RWPE2 (cell line): Measurements from ENCODE around the gene ABHD8.

Experiments used
- ATAC-seq: fragments of 200-7000 bp; cut with Tn5 transposase; 3 replicates; pipeline ENCODE4 v1.9.1; 2021; ENCODE audit warnings: low read depth
- DNase-seq: peaks from one replicate; pipeline ENCODE4 v3.0.0-alpha.2; 2020; ENCODE audit warnings: low spot score
- H3K27ac ChIP-seq: fragments of 450-650 bp; 2 replicates; pipeline ENCODE4 v1.5.1; 2017; ENCODE audit warnings: mild to moderate bottlenecking; ENCODE audit not compliant: poor library complexity, severe bottlenecking
- H3K27me3 ChIP-seq: fragments of 250-450 bp; sonication (Bioruptor Pico); 2 replicates; pipeline ENCODE4 v1.5.1; 2021; ENCODE audit warnings: mild to moderate bottlenecking, moderate library complexity; ENCODE audit not compliant: insufficient read depth, poor library complexity, severe bottlenecking
- H3K36me3 ChIP-seq: fragments of 250-450 bp; sonication (Bioruptor Pico); 2 replicates; pipeline ENCODE4 v1.5.1; 2020; ENCODE audit warnings: low read depth, mild to moderate bottlenecking, moderate library complexity
- H3K4me1 ChIP-seq: fragments of 250-450 bp; sonication (Bioruptor Pico); 2 replicates; pipeline ENCODE4 v1.5.1; 2021; ENCODE audit warnings: mild to moderate bottlenecking, moderate library complexity; ENCODE audit not compliant: insufficient read depth, poor library complexity, severe bottlenecking
- H3K4me3 ChIP-seq: fragments of 250-450 bp; sonication (Bioruptor Pico); 2 replicates; pipeline ENCODE4 v1.5.1; 2021; ENCODE audit warnings: mild to moderate bottlenecking, moderate library complexity; ENCODE audit not compliant: severe bottlenecking
- H3K9me3 ChIP-seq: fragments of 250-450 bp; sonication (Bioruptor Pico); 2 replicates; pipeline ENCODE4 v1.5.1; 2021; ENCODE audit warnings: mild to moderate bottlenecking, moderate library complexity; ENCODE audit not compliant: severe bottlenecking
- TF ChIP-seq, protein P1 (sequence below): fragments of 450-650 bp; IDR thresholded peaks from one replicate; pipeline ENCODE4 v1.5.1; 2017; ENCODE audit warnings: mild to moderate bottlenecking, moderate library complexity; ENCODE audit not compliant: poor library complexity, severe bottlenecking

The ABHD8 gene

GRCh38 chr19:17260842-17261325, 42.3 kb downstream of the ABHD8 start:
- TF ChIP-seq, protein P1, sequence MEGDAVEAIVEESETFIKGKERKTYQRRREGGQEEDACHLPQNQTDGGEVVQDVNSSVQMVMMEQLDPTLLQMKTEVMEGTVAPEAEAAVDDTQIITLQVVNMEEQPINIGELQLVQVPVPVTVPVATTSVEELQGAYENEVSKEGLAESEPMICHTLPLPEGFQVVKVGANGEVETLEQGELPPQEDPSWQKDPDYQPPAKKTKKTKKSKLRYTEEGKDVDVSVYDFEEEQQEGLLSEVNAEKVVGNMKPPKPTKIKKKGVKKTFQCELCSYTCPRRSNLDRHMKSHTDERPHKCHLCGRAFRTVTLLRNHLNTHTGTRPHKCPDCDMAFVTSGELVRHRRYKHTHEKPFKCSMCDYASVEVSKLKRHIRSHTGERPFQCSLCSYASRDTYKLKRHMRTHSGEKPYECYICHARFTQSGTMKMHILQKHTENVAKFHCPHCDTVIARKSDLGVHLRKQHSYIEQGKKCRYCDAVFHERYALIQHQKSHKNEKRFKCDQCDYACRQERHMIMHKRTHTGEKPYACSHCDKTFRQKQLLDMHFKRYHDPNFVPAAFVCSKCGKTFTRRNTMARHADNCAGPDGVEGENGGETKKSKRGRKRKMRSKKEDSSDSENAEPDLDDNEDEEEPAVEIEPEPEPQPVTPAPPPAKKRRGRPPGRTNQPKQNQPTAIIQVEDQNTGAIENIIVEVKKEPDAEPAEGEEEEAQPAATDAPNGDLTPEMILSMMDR: peak; percentile 95
- no peak for DNase-seq
- Histone ChIP-seq H3K4me3 (no peak overlapping the region), H3K36me3 (no peaks in the 10 kb centered on the region), H3K9me3 (no peaks in the 10 kb centered on the region), H3K27me3 (no peaks in the 10 kb centered on the region), H3K4me1 (no peaks in the 10 kb centered on the region), H3K27ac (no peak overlapping the region)
- peak; percentile 97 for ATAC-seq

DNA sequence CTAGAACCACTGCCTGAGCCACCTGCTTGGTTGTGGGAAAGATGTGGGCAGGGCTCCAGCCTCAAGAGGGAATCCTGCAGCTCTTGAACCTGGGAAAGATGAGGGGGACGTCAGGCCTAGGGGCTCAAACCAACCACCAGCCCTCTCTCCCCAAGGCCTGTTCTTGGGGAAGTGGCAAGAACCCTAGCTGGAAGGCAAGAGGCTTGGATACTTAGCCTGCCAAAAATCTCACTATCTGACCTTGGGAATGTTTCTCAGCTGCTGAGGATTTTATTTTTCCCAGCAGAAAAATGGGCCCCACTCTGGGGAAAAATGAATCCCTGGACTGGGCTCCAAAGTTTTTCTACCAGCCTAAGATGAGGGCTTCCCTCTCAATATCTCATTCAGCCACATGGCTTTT, 43.3 kb downstream of the ABHD8 start:
- ATAC-seq (no peak), DNase-seq (no peak)
- Histone ChIP-seq H3K27me3 (no peaks in the 10 kb centered on the region), H3K36me3 (no peaks in the 10 kb centered on the region), H3K4me1 (no peaks in the 10 kb centered on the region), H3K4me3 (no peak overlapping the region), H3K27ac (no peak overlapping the region), H3K9me3 (no peaks in the 10 kb centered on the region)
- TF ChIP-seq, protein P1: no peak

DNA sequence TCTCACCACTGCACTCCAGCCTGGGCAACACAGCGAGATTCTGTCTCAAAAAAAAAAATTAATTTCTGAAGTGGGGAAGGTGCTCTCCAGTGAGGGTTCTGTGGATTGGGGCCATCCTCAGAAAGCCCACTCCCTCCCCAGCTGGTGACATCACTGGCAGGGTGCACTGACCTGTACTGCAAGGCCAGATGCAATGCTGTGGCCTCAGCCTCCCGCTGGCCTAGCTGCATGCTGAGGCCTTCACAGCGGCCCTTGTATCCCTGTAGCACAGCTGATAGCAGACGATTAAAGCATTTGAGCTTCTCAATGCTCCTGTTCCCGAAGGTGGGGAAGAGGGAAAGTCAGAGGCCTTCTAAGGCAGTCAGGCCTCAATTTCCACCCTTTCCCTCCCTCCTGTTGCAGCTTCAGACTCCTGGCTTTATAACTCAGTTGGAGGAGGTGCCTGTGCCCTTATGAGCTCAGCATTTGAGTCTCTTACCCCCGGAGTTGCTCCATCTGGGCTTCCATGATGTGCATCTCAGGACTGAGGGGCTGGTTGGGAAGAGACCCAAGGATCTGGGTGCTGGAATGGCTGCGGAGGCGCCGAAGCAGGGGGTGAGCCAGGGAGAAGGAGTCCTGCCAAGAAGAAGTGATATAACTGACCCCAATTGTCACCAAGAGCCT, 44.0 kb downstream of the ABHD8 start:
- TF ChIP-seq, protein P1: no peak
- Histone ChIP-seq H3K27me3 (no peaks in the 10 kb centered on the region), H3K4me1 (no peaks in the 10 kb centered on the region), H3K27ac (no peak overlapping the region), H3K36me3 (no peaks in the 10 kb centered on the region), H3K4me3 (no peak overlapping the region), H3K9me3 (no peaks in the 10 kb centered on the region)
- ATAC-seq: no peak
- no peak for DNase-seq

DNA sequence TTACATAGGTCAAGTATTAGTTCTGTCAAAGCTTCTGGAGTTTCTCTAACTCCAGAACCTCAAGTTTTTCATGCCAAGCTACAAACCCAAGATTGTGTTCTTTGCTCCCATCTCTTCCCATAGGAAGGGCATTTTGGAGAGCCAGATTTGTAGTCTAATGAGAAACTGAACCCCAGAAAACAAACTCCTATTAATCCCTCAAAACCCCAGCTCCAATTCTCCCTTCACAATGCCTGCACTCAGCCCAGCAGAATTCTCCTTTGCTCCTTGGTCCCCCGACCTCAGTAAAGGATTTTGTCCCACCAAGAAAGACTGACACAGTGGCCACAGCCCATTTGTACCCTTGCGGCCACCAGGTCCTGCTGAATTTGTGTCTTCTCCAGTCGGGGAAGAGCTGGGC, 47.1 kb downstream of the ABHD8 start:
- H3K9me3 ChIP-seq: no peaks in the 10 kb centered on the region
- TF ChIP-seq, protein P1: no peak
- ATAC-seq: no peak
- H3K27me3 ChIP-seq: no peaks in the 10 kb centered on the region
- no peak overlapping the region for H3K4me3 ChIP-seq
- no peaks in the 10 kb centered on the region for H3K4me1 ChIP-seq
- H3K36me3 ChIP-seq: no peaks in the 10 kb centered on the region
- H3K27ac ChIP-seq: no peak overlapping the region
- DNase-seq: no peak

- Histone ChIP-seq H3K4me3 (no peak overlapping the region), H3K27ac (no peak overlapping the region), H3K9me3 (no peaks in the 10 kb centered on the region), H3K27me3 (no peaks in the 10 kb centered on the region), H3K4me1 (no peaks in the 10 kb centered on the region), H3K36me3 (no peaks in the 10 kb centered on the region)
- TF ChIP-seq, protein P1: no peak
- DNase-seq (no peak), ATAC-seq (peak; percentile 50; the same call in 2 of the 3 replicates)
Measured at GRCh38 chr19:17255150-17255621, 48.0 kb downstream of the ABHD8 start.
